ENCODE results near the gene CPED1. TPM values are rescaled to one million over a fixed set of nuclear protein-coding genes. Genes with fewer than 3 reads are reported as not detected.
A peak's percentile ranks its signal among the peaks of the same experiment; 100 is the strongest.

The CPED1 gene
- total RNA-seq, 1 donor from 2014 or later: 3.9 TPM

GRCh38 chr7:121330053-121330833 lies 341.7 kb downstream of the CPED1 start:
- Mint-ChIP-seq H3K27me3 (ENCODE audit: unreplicated experiment) (peaks cover 6% of the 10 kb centered on the region), H3K9me3 (ENCODE audit: unreplicated experiment) (no peaks in the 10 kb centered on the region)
- TF ChIP-seq CTCF (IDR thresholded peaks at IDR 0.05): no peak

GRCh38 chr7:121331048-121331447 lies 342.5 kb downstream of the CPED1 start:
- no peaks in the 10 kb centered on the region for H3K9me3 Mint-ChIP-seq (ENCODE audit: unreplicated experiment)
- H3K27ac Mint-ChIP-seq (ENCODE audit: unreplicated experiment): no peak overlapping the region
- H3K4me1 Mint-ChIP-seq (ENCODE audit: unreplicated experiment): peaks cover 27% of the 10 kb centered on the region
- DNase-seq (ENCODE audit: extremely low spot score, unreplicated experiment): no peak
- peaks cover 6% of the 10 kb centered on the region for H3K27me3 Mint-ChIP-seq (ENCODE audit: unreplicated experiment)
- H3K4me3 Mint-ChIP-seq (ENCODE audit: unreplicated experiment): no peak overlapping the region
- no peaks in the 10 kb centered on the region for H3K36me3 Mint-ChIP-seq (ENCODE audit: unreplicated experiment)
- no peak for TF ChIP-seq CTCF (IDR thresholded peaks at IDR 0.05)

More at GRCh38 chr7:121330053-121330833, 341.7 kb downstream of the CPED1 start:
- H3K4me1 Mint-ChIP-seq (ENCODE audit: unreplicated experiment): peaks cover 24% of the 10 kb centered on the region
- DNase-seq (ENCODE audit: extremely low spot score, unreplicated experiment): no peak
- H3K4me3 Mint-ChIP-seq (ENCODE audit: unreplicated experiment): peak overlapping the region; percentile 83
- no peaks in the 10 kb centered on the region for H3K36me3 Mint-ChIP-seq (ENCODE audit: unreplicated experiment)
- H3K27ac Mint-ChIP-seq (ENCODE audit: unreplicated experiment): peak overlapping the region; percentile 14

GRCh38 chr7:121331574-121331973 lies 343.1 kb downstream of the CPED1 start:
- H3K27me3 Mint-ChIP-seq (ENCODE audit: unreplicated experiment): peaks cover 6% of the 10 kb centered on the region
- H3K9me3 Mint-ChIP-seq (ENCODE audit: unreplicated experiment): no peaks in the 10 kb centered on the region

GRCh38 chr7:121334376-121334775 lies 345.9 kb downstream of the CPED1 start:
- no peak for TF ChIP-seq CTCF (IDR thresholded peaks at IDR 0.05)
- no peaks in the 10 kb centered on the region for H3K36me3 Mint-ChIP-seq (ENCODE audit: unreplicated experiment)
- no peak for DNase-seq (ENCODE audit: extremely low spot score, unreplicated experiment)
- peaks cover 26% of the 10 kb centered on the region for H3K4me1 Mint-ChIP-seq (ENCODE audit: unreplicated experiment)
- peaks cover 2% of the 10 kb centered on the region for H3K27me3 Mint-ChIP-seq (ENCODE audit: unreplicated experiment)
- no peaks in the 10 kb centered on the region for H3K9me3 Mint-ChIP-seq (ENCODE audit: unreplicated experiment)
- no peak overlapping the region for H3K27ac Mint-ChIP-seq (ENCODE audit: unreplicated experiment)
- no peak overlapping the region for H3K4me3 Mint-ChIP-seq (ENCODE audit: unreplicated experiment)

More at GRCh38 chr7:121331574-121331973, 343.1 kb downstream of the CPED1 start:
- H3K27ac Mint-ChIP-seq (ENCODE audit: unreplicated experiment): no peak overlapping the region
- H3K4me3 Mint-ChIP-seq (ENCODE audit: unreplicated experiment): no peak overlapping the region
- H3K36me3 Mint-ChIP-seq (ENCODE audit: unreplicated experiment): no peaks in the 10 kb centered on the region
- TF ChIP-seq CTCF (IDR thresholded peaks at IDR 0.05): no peak
- H3K4me1 Mint-ChIP-seq (ENCODE audit: unreplicated experiment): peaks cover 27% of the 10 kb centered on the region
- DNase-seq (ENCODE audit: extremely low spot score, unreplicated experiment): no peak

GRCh38 chr7:121334875-121335648 lies 346.6 kb downstream of the CPED1 start:
- Mint-ChIP-seq H3K27me3 (ENCODE audit: unreplicated experiment) (peaks cover 2% of the 10 kb centered on the region), H3K27ac (ENCODE audit: unreplicated experiment) (no peak overlapping the region), H3K4me3 (ENCODE audit: unreplicated experiment) (no peak overlapping the region), H3K9me3 (ENCODE audit: unreplicated experiment) (no peaks in the 10 kb centered on the region), H3K4me1 (ENCODE audit: unreplicated experiment) (peaks cover 22% of the 10 kb centered on the region), H3K36me3 (ENCODE audit: unreplicated experiment) (no peaks in the 10 kb centered on the region)
- no peak for TF ChIP-seq CTCF (IDR thresholded peaks at IDR 0.05)
- no peak for DNase-seq (ENCODE audit: extremely low spot score, unreplicated experiment)

Measured in osteocyte (in vitro differentiated cells).